Glomerular visceral epithelial cell (primary cell): Measurements from ENCODE around the gene ZNF804B.

ENCODE experiments used
- DNase-seq: peaks from one replicate; pipeline ENCODE4 v3.0.0-alpha.2; 2016; ENCODE audit errors: extremely low spot score

The ZNF804B gene

GRCh38 chr7:88967432-88967831 is 207.9 kb downstream of the ZNF804B start:
- no peak for DNase-seq

GRCh38 chr7:88969167-88969566 is 209.7 kb downstream of the ZNF804B start:
- no peak for DNase-seq

GRCh38 chr7:88985295-88985694 is 225.8 kb downstream of the ZNF804B start:
- no peak for DNase-seq

- no peak for DNase-seq
Measured at GRCh38 chr7:89001306-89001705, 241.8 kb downstream of the ZNF804B start.

GRCh38 chr7:89002981-89003956 is 243.8 kb downstream of the ZNF804B start:
- no peak for DNase-seq

GRCh38 chr7:89012016-89012415 is 252.5 kb downstream of the ZNF804B start:
- no peak for DNase-seq

GRCh38 chr7:89017695-89018094 is 258.2 kb downstream of the ZNF804B start:
- DNase-seq: no peak

GRCh38 chr7:89021741-89022140 is 262.2 kb downstream of the ZNF804B start:
- no peak for DNase-seq

GRCh38 chr7:89023206-89023605 is 263.7 kb downstream of the ZNF804B start:
- no peak for DNase-seq

GRCh38 chr7:89023877-89024276 is 264.4 kb downstream of the ZNF804B start:
- DNase-seq: no peak

- DNase-seq: no peak
Measured at GRCh38 chr7:89027781-89028180, 268.3 kb downstream of the ZNF804B start.

- DNase-seq: no peak
Measured at GRCh38 chr7:89028319-89028718, 268.8 kb downstream of the ZNF804B start.

GRCh38 chr7:89029864-89030263 is 270.4 kb downstream of the ZNF804B start:
- no peak for DNase-seq

- DNase-seq: no peak
Measured at GRCh38 chr7:89041240-89041639, 281.7 kb downstream of the ZNF804B start.

GRCh38 chr7:89042940-89043339 is 283.4 kb downstream of the ZNF804B start:
- DNase-seq: no peak

- DNase-seq: no peak
Measured at GRCh38 chr7:89049043-89049442, 289.5 kb downstream of the ZNF804B start.

- DNase-seq: no peak
Measured at GRCh38 chr7:89053130-89053529, 293.6 kb downstream of the ZNF804B start.

GRCh38 chr7:89054361-89054760 is 294.9 kb downstream of the ZNF804B start:
- DNase-seq: no peak

- no peak for DNase-seq
Measured at GRCh38 chr7:89060234-89060633, 300.7 kb downstream of the ZNF804B start.

- no peak for DNase-seq
Measured at GRCh38 chr7:89064831-89065230, 305.3 kb downstream of the ZNF804B start.

GRCh38 chr7:89067048-89067447 is 307.5 kb downstream of the ZNF804B start:
- no peak for DNase-seq

- no peak for DNase-seq
Measured at GRCh38 chr7:89072081-89072480, 312.6 kb downstream of the ZNF804B start.

- DNase-seq: no peak
Measured at GRCh38 chr7:89073776-89074175, 314.3 kb downstream of the ZNF804B start.

GRCh38 chr7:89077992-89078391 is 318.5 kb downstream of the ZNF804B start:
- DNase-seq: no peak
